Mesodermal cell (in vitro differentiated cells): ENCODE measurements around the gene UGT1A5.
"Not testable (repeated sequence)": the region's sequence is repeated elsewhere in the genome, so short reads cannot be mapped to it uniquely, and the experiment has no call there.

Experiments
- H3K27ac ChIP-seq: 2 replicates; pipeline ENCODE4 v1.7.0; 2013; ENCODE audit warnings: mild to moderate bottlenecking, low read depth, low read length, moderate library complexity; ENCODE audit not compliant: severe bottlenecking
- H3K36me3 ChIP-seq: 2 replicates; pipeline ENCODE4 v1.7.1; 2013; ENCODE audit warnings: mild to moderate bottlenecking, low read length, moderate library complexity; ENCODE audit not compliant: control insufficient read depth, insufficient read depth
- H3K4me1 ChIP-seq: one replicate; pipeline ENCODE4 v1.7.1; 2013; ENCODE audit warnings: mild to moderate bottlenecking, low read length; ENCODE audit not compliant: insufficient read depth, control insufficient read depth, poor library complexity, severe bottlenecking
- H3K4me3 ChIP-seq: 2 replicates; pipeline ENCODE4 v1.7.0; 2013; ENCODE audit warnings: low read length, control low read depth, mild to moderate bottlenecking; ENCODE audit not compliant: insufficient read depth, poor library complexity, severe bottlenecking; ENCODE audit errors: extremely low read depth
- H3K9me3 ChIP-seq: 2 replicates; pipeline ENCODE4 v1.7.1; 2013; ENCODE audit warnings: mild to moderate bottlenecking, low read length, moderate library complexity; ENCODE audit not compliant: control insufficient read depth
- WGBS, 2 experiments: methylation state at CpG; one replicate each; pipeline ENCODE4 v1.1.5; 2013; ENCODE audit warnings: missing lambda C conversion rate in 2 of 2; ENCODE audit not compliant: insufficient coverage in 2 of 2; 5-methylcytosine and 5-hydroxymethylcytosine counted together

Gene UGT1A5

DNA sequence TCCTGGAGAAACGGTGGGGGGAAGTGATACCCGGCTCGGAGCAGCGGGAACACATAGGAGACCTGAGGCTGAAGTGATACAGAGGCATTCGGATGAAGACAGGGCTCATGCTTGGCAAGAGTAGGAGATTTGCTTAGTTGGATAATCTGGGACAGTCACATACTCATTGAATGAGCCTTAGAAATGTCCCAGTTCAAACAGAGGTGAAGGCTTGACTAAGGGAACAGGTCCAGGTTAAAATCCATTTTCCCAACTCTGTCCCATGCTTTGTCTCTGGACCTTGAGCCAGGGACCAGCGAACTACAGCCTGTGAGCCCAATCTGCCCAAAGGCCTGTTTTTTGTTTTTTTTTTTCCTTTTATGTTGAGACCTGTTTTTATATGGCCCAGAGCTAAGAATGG lies 18.7 kb upstream of the UGT1A5 start:
- no peaks in the 10 kb centered on the region for H3K36me3 ChIP-seq
- no peaks in the 10 kb centered on the region for H3K9me3 ChIP-seq
- no peaks in the 10 kb centered on the region for H3K4me1 ChIP-seq
- no peak overlapping the region for H3K27ac ChIP-seq
- WGBS, 2 experiments: 91 to 100% methylated on average over 5 of the region's 6 CpGs
- no peak overlapping the region for H3K4me3 ChIP-seq

DNA sequence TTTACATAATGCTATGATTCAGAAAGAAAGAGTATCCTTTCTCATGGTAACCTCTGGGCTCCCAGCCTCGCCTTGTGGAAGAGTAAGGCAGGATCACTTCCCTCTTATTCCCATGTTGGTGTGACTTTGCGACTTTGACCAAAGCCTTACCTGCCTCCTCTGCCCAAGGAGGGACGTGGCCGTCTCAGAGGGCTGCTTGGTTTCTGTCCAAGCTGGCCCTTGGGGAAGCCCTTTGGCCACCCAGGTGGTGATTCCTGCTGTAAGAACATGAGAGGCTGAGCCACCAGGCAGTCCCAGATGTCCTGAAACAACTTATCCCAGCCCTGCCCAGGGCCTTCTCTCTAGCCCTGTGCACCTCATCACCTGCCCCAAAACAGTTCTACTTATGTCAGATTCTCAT lies 14.0 kb upstream of the UGT1A5 start:
- Histone ChIP-seq H3K27ac (no peak overlapping the region), H3K36me3 (no peaks in the 10 kb centered on the region), H3K4me1 (peaks cover 4% of the 10 kb centered on the region), H3K9me3 (no peaks in the 10 kb centered on the region), H3K4me3 (no peak overlapping the region)
- 68 to 86% methylated on average over 1 to 4 of the region's 4 CpGs for WGBS, 2 experiments

DNA sequence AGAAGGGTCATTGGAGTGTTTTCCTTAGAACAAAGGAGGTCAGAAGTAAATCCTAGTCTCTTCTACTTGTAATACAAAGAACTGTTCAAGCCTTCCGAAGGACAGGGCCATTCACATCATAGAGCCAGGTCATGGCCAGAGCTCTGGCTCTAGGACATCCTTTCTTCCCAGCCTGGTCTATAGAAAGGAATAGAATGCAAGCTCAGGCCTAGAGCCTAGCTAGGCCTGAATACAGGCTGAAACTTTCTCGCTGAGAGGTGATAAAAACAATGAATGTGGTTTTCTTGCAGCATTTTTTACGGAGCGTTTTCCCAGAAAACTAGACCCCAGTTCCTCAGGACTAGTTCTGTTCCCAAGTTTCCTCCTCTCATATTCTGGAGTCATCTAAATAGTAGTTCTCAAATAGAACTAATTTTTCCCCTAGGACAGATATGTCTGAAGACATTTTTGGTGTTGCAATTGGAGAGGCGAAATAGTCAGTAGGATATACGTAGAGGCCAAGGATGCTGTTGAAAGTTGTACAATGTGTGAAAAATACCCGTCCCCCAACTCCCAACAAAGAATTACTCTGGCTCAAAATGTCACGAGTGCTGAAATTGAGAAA lies 13.2 kb upstream of the UGT1A5 start:
- H3K9me3 ChIP-seq: no peaks in the 10 kb centered on the region
- H3K36me3 ChIP-seq: no peaks in the 10 kb centered on the region
- 83 to 100% methylated on average over 2 to 3 of the region's 8 CpGs for WGBS, 2 experiments
- peak overlapping the region; percentile 83 for H3K27ac ChIP-seq
- no peak overlapping the region for H3K4me3 ChIP-seq
- H3K4me1 ChIP-seq: peaks cover 4% of the 10 kb centered on the region

GRCh38 chr2:233700028-233700635 lies 12.6 kb upstream of the UGT1A5 start:
- Histone ChIP-seq H3K27ac (peak overlapping the region; percentile 83), H3K9me3 (no peaks in the 10 kb centered on the region), H3K4me1 (peaks cover 4% of the 10 kb centered on the region), H3K36me3 (no peaks in the 10 kb centered on the region), H3K4me3 (no peak overlapping the region)
- WGBS, 2 experiments: 100% methylated on average over 1 of the region's 1 CpG; no CpG with 5 or more reads in 1 of the 2 experiments

DNA sequence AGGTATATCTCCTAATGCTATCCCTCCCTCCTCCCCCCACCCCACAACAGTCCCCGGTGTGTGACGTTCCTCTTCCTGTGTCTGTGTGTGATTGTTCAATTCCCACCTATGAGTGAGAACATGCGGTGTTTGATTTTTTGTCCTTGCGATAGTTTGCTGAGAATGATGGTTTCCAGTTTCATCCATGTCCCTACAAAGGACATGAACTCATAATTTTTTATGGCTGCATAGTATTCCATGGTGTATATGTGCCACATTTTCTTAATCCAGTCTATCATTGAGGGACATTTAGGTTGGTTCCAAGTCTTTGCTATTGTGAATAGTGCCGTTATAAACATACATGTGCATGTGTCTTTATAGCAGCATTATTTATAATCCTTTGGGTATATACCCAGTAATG lies 11.9 kb upstream of the UGT1A5 start:
- WGBS, 2 experiments: no CpG with 5 or more reads among the region's 5 CpGs
- not testable (repeated sequence) for H3K4me1 ChIP-seq, H3K4me3 ChIP-seq, H3K9me3 ChIP-seq, H3K36me3 ChIP-seq, H3K27ac ChIP-seq

- Histone ChIP-seq H3K27ac (no peak overlapping the region), H3K9me3 (no peaks in the 10 kb centered on the region), H3K4me1 (peaks cover 4% of the 10 kb centered on the region), H3K36me3 (no peaks in the 10 kb centered on the region), H3K4me3 (no peak overlapping the region)
- 86% methylated on average over 1 of the region's 3 CpGs; no CpG with 5 or more reads in 1 of the 2 experiments for WGBS, 2 experiments
Measured at GRCh38 chr2:233702238-233702637, 10.5 kb upstream of the UGT1A5 start.

GRCh38 chr2:233705911-233706506 lies 6.7 kb upstream of the UGT1A5 start:
- Histone ChIP-seq H3K9me3 (no peaks in the 10 kb centered on the region), H3K4me3 (no peak overlapping the region), H3K27ac (no peak overlapping the region), H3K36me3 (no peaks in the 10 kb centered on the region), H3K4me1 (peaks cover 4% of the 10 kb centered on the region)
- WGBS, 2 experiments: 64 to 75% methylated on average over 4 of the region's 4 CpGs

- Histone ChIP-seq H3K9me3 (no peaks in the 10 kb centered on the region), H3K4me3 (no peak overlapping the region), H3K27ac (no peak overlapping the region), H3K36me3 (no peaks in the 10 kb centered on the region), H3K4me1 (peaks cover 7% of the 10 kb centered on the region)
- WGBS, 2 experiments: 20 to 50% methylated on average over 1 of the region's 1 CpG
Measured at GRCh38 chr2:233706720-233707119, 6.0 kb upstream of the UGT1A5 start.

DNA sequence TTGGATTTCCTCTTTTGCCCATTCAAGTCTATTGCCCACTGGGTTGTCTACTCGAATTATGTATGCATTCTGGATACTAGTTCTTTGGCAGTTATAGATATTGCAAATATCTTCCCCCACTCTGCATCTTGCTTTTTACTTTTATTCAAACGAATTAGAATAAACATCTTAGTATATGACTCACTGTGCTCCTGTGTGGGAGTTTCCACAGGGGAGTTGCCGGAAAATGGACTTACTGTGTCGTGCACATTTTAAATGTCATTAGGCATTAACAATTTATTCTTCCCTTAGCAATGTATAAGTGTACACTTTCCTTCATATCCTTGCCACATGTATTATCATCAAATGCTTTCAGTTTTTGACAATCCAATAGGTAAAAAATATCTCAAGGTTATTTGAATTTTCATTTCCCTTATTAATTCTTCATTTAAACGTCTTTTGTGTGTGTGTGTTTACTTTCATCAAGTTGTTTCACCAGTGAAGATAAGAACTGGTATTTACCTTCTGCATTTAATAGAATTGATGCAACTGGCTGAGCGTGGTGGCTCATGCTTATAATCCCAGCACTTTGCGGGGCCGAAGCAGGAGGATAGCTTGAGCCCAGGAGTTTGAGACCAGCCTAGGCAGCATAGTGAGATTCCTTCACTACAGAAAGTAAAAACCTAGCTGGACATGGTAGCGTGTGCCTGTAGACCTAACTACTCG lies 4.6 kb upstream of the UGT1A5 start:
- no peaks in the 10 kb centered on the region for H3K36me3 ChIP-seq
- no peak overlapping the region for H3K27ac ChIP-seq
- no peaks in the 10 kb centered on the region for H3K9me3 ChIP-seq
- peaks cover 7% of the 10 kb centered on the region for H3K4me1 ChIP-seq
- H3K4me3 ChIP-seq: no peak overlapping the region
- WGBS, 2 experiments: 91 to 100% methylated on average over 1 to 4 of the region's 10 CpGs

GRCh38 chr2:233708942-233709341 lies 3.8 kb upstream of the UGT1A5 start:
- H3K36me3 ChIP-seq: no peaks in the 10 kb centered on the region
- no peaks in the 10 kb centered on the region for H3K9me3 ChIP-seq
- no peak overlapping the region for H3K4me3 ChIP-seq
- H3K4me1 ChIP-seq: peaks cover 7% of the 10 kb centered on the region
- H3K27ac ChIP-seq: no peak overlapping the region
- WGBS, 2 experiments: 92 to 96% methylated on average over 3 of the region's 5 CpGs
